ENCODE measurements around the gene ATL1.

The ATL1 gene

DNA sequence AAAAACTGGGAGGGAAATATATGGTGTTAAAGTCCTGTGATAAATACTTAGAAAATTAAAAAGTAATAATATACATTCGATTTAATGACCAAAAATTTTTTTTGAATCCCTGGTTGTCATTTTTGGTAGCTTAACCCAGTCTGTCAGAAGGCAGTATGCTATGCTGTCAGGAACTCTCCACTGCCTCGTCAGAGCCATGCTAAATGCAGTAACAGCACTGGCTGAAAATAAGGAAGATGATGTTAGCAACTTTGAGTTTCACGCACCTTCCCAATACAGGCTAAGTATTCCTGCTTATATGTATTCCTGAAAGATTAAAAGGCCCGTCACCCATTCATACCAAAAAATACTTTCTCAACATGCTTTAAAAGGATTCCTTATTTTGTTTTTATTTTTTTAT, 74.0 kb downstream of the ATL1 start:
- Histone ChIP-seq H2AFZ (ENCODE audit: low read depth, low read length) (no peak overlapping the region), H3K9me3 (ENCODE audit: insufficient read depth, low read length, severe bottlenecking) (no peaks in the 10 kb centered on the region), H3K4me2 (ENCODE audit: insufficient read depth, low read length) (no peak overlapping the region), H3K4me3 (ENCODE audit: low read depth in 1 of 2, low read length in 2 of 2) (no peak overlapping the region), H3K79me2 (ENCODE audit: insufficient read depth, low read length) (no peaks in the 10 kb centered on the region), H3K27ac (ENCODE audit: low read length) (no peak overlapping the region), H3K27me3 (ENCODE audit: insufficient read depth, low read length, poor library complexity) (no peaks in the 10 kb centered on the region), H3K36me3 (ENCODE audit: insufficient read depth, low read length) (peaks cover 10% of the 10 kb centered on the region; the same call in 1 of the 2 replicates), H4K20me1 (ENCODE audit: insufficient read depth, low read length) (no peaks in the 10 kb centered on the region), H3K4me1 (ENCODE audit: insufficient read depth, low read length) (no peaks in the 10 kb centered on the region), H3K9ac (ENCODE audit: low read depth, low read length) (no peak overlapping the region)
- DNase-seq (no peak), ATAC-seq (ENCODE audit: insufficient read depth, low read depth) (no peak)
- TF ChIP-seq, protein P1, sequence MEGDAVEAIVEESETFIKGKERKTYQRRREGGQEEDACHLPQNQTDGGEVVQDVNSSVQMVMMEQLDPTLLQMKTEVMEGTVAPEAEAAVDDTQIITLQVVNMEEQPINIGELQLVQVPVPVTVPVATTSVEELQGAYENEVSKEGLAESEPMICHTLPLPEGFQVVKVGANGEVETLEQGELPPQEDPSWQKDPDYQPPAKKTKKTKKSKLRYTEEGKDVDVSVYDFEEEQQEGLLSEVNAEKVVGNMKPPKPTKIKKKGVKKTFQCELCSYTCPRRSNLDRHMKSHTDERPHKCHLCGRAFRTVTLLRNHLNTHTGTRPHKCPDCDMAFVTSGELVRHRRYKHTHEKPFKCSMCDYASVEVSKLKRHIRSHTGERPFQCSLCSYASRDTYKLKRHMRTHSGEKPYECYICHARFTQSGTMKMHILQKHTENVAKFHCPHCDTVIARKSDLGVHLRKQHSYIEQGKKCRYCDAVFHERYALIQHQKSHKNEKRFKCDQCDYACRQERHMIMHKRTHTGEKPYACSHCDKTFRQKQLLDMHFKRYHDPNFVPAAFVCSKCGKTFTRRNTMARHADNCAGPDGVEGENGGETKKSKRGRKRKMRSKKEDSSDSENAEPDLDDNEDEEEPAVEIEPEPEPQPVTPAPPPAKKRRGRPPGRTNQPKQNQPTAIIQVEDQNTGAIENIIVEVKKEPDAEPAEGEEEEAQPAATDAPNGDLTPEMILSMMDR (IDR thresholded peaks at IDR 0.05; ENCODE audit: borderline replicate concordance, extremely low read depth, low read length, poor library complexity, severe bottlenecking): no peak
- TF ChIP-seq EZH2 (IDR thresholded peaks at IDR 0.05; ENCODE audit: borderline replicate concordance, low read depth, low read length, severe bottlenecking): no peak

DNA sequence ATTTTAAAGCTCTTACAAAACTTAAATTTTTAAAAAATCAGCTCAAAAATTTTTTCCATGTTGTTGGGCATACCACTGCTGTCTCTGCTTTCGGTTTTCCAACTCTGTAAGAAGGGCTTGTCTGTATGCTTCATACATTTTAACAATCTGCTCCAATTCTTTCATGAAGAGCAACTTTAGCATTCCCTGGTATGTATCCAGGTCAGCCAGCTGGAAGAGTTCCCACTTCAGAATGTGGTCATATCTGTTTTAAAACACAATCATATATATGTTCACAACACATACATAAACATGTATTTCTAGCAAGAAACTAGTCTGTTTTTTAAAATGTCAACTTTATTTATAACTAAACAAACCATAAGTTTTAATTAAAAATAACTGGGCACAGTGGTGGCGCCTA, 75.2 kb downstream of the ATL1 start:
- Histone ChIP-seq H3K4me1 (ENCODE audit: insufficient read depth, low read length) (no peaks in the 10 kb centered on the region), H3K4me2 (ENCODE audit: insufficient read depth, low read length) (no peak overlapping the region), H2AFZ (ENCODE audit: low read depth, low read length) (no peak overlapping the region), H3K36me3 (ENCODE audit: insufficient read depth, low read length) (peaks cover 16% of the 10 kb centered on the region; the same call in 1 of the 2 replicates), H3K9me3 (ENCODE audit: insufficient read depth, low read length, severe bottlenecking) (no peaks in the 10 kb centered on the region), H3K27ac (ENCODE audit: low read length) (no peak overlapping the region), H3K4me3 (ENCODE audit: low read depth in 1 of 2, low read length in 2 of 2) (no peak overlapping the region), H3K9ac (ENCODE audit: low read depth, low read length) (no peak overlapping the region), H4K20me1 (ENCODE audit: insufficient read depth, low read length) (no peaks in the 10 kb centered on the region), H3K79me2 (ENCODE audit: insufficient read depth, low read length) (no peaks in the 10 kb centered on the region), H3K27me3 (ENCODE audit: insufficient read depth, low read length, poor library complexity) (no peaks in the 10 kb centered on the region)
- no peak for DNase-seq
- no peak for ATAC-seq (ENCODE audit: insufficient read depth, low read depth)
- TF ChIP-seq EZH2 (IDR thresholded peaks at IDR 0.05; ENCODE audit: borderline replicate concordance, low read depth, low read length, severe bottlenecking): no peak
- TF ChIP-seq, protein P1 (IDR thresholded peaks at IDR 0.05; ENCODE audit: borderline replicate concordance, extremely low read depth, low read length, poor library complexity, severe bottlenecking): no peak

DNA sequence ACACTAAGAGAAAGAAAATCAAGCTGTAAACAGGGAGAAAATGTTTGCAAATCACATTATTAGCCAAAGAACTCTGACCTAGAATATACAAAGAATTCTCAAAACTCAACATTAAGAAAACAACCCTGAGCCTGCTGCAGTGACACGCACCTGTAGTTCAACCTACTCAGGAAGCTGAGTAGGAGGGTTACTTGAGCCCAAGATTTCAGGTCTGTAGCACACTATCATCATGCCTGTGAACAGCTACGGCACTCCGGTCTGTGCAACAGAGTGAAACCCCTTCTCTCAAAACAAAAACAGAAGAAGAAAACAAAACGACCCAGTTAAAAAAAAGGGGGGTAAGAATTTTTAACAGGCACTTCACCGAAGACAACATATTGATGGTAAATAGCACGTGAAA, 87.3 kb downstream of the ATL1 start:
- no peak overlapping the region for H3K27ac ChIP-seq (ENCODE audit: low read length)
- H3K4me2 ChIP-seq (ENCODE audit: insufficient read depth, low read length): no peak overlapping the region

More for the DNA sequence above, 87.3 kb downstream of the ATL1 start:
- no peaks in the 10 kb centered on the region for H3K9me3 ChIP-seq (ENCODE audit: insufficient read depth, low read length, severe bottlenecking)
- H3K27me3 ChIP-seq (ENCODE audit: insufficient read depth, low read length, poor library complexity): no peaks in the 10 kb centered on the region
- no peaks in the 10 kb centered on the region for H4K20me1 ChIP-seq (ENCODE audit: insufficient read depth, low read length)
- no peak overlapping the region for H2AFZ ChIP-seq (ENCODE audit: low read depth, low read length)
- DNase-seq (no peak), ATAC-seq (ENCODE audit: insufficient read depth, low read depth) (no peak)
- peaks cover 3% of the 10 kb centered on the region; the same call in 1 of the 2 replicates for H3K79me2 ChIP-seq (ENCODE audit: insufficient read depth, low read length)
- no peaks in the 10 kb centered on the region for H3K4me1 ChIP-seq (ENCODE audit: insufficient read depth, low read length)
- H3K36me3 ChIP-seq (ENCODE audit: insufficient read depth, low read length): no peaks in the 10 kb centered on the region; the same call in 1 of the 2 replicates
- TF ChIP-seq, protein P1 (IDR thresholded peaks at IDR 0.05; ENCODE audit: borderline replicate concordance, extremely low read depth, low read length, poor library complexity, severe bottlenecking): no peak
- TF ChIP-seq EZH2 (IDR thresholded peaks at IDR 0.05; ENCODE audit: borderline replicate concordance, low read depth, low read length, severe bottlenecking): no peak
- H3K9ac ChIP-seq (ENCODE audit: low read depth, low read length): no peak overlapping the region
- no peak overlapping the region for H3K4me3 ChIP-seq (ENCODE audit: low read depth in 1 of 2, low read length in 2 of 2)
